Psoas muscle (tissue), 8 donors: ENCODE data around the gene KIAA1671. TPM values are rescaled to one million over a fixed set of nuclear protein-coding genes. Genes with fewer than 3 reads are reported as not detected.

Source experiments
- ATAC-seq, 4 donors: fragments of 200-7000 bp; cut with Tn5 transposase; one replicate each; pipeline ENCODE4 v1.9.1; 2020; ENCODE audit warnings: moderate library complexity in 3 of 4, mild to moderate bottlenecking in 2 of 4
- DNase-seq, 2 donors: peaks; one replicate each; pipeline ENCODE4 v3.0.0-alpha.2; 2020
- H3K27ac ChIP-seq: fragments of 200-600 bp; one replicate; pipeline ENCODE4 v1.8.0; 2022
- H3K27me3 ChIP-seq, 3 donors: fragments of 200-600 bp in 1 of 3; one replicate each; pipeline versions ENCODE4 v1.6.1 to v1.8.0; 2013 to 2022; ENCODE audit warnings: low read length in 2 of 3, mild to moderate bottlenecking in 2 of 3, moderate library complexity in 1 of 3; ENCODE audit not compliant: insufficient read depth in 3 of 3
- H3K36me3 ChIP-seq, 2 donors: fragments of 200-600 bp in 1 of 2; one replicate each; pipeline versions ENCODE4 v1.6.1 to v1.8.0; 2013 to 2022; ENCODE audit warnings: low read depth in 1 of 2, mild to moderate bottlenecking in 1 of 2, moderate library complexity in 1 of 2; ENCODE audit not compliant: insufficient read depth in 1 of 2
- H3K4me1 ChIP-seq: fragments of 200-600 bp; one replicate; pipeline ENCODE4 v1.8.0; 2022
- H3K4me3 ChIP-seq: fragments of 200-600 bp; one replicate; pipeline ENCODE4 v1.8.0; 2022; ENCODE audit warnings: mild to moderate bottlenecking
- H3K9me3 ChIP-seq: fragments of 200-600 bp; one replicate; pipeline ENCODE4 v1.8.0; 2022
- CTCF ChIP-seq: fragments of 200-600 bp; IDR thresholded peaks from one replicate; pipeline ENCODE4 v1.8.0; 2022; ENCODE audit warnings: antibody characterized with exemption
- WGBS, 3 donors: extraction: QIAGEN DNeasy Blood & Tissue Kit; methylation state at CpG; one replicate each; pipeline versions ENCODE4 v1.1.6 to v1.1.7; 2013; 5-methylcytosine and 5-hydroxymethylcytosine counted together
- intact Hi-C, 2 donors: fragments of 100-400 bp; cut with DNase I; formaldehyde crosslinking; loops; one replicate each; pipeline versions ENCODE4 v1.11.0 to v1.14.2; 2022
- polyA plus RNA-seq, 3 donors: library from polyadenylated mRNA; stranded (reverse); fragments of 200-250 nt; gene quantifications; one replicate each; pipeline ENCODE4 v1.2.3, GENCODE V29; 2013
- total RNA-seq, 4 donors: library from RNA; stranded (reverse); fragmentation: NEBNext Ultra II Directional in 2 of 4; extraction: Animal tissue kit (Norgen Biotek cat#: 25700) in 2 of 4; gene quantifications; one replicate each; pipeline versions ENCODE4 v1.2.1 to v1.2.4, GENCODE V29; 2021 to 2023
- donor health status: healthy with polysubstance abuse.
- donor health status: DM: no; HTN: no; CAD: no; lungs with moderate emphysema.
- donor health status: Bipolar disorder and iron deficiency.
- donor health status: healthy.
- donor health status: DM: yes; HTN: yes; CAD: no.
- donor health status: DM: no; HTN: no; CAD: no.
- donor health status: DM: no; HTN: no; CAD: no.
- donor health status: DM: yes; HTN: yes; CAD: no.

KIAA1671 gene
- total and polyA plus RNA-seq, 7 donors, result 1.9 to 56.9 (median 15.8) TPM

- DNase-seq, result no peak
- WGBS, 3 donors, result 54 to 69% (median 56%) methylated on average over 9 of the region's 9 CpGs
- H3K27ac ChIP-seq, result no peak overlapping the region
- intact Hi-C loops, result loop anchor here (5.0 to 10.0 kb wide), 2 partner anchors 285 to 287 kb away; no protein-coding TSS in a partner anchor
- no peak for TF ChIP-seq CTCF
- H3K4me3 ChIP-seq, result no peak overlapping the region
- no peaks in the 10 kb centered on the region for H3K27me3 ChIP-seq
- peaks cover 0 to 8% of the 10 kb centered on the region in 2 donors for H3K36me3 ChIP-seq
- no peak for ATAC-seq
- H3K4me1 ChIP-seq, result no peaks in the 10 kb centered on the region
- H3K9me3 ChIP-seq, result no peaks in the 10 kb centered on the region
Measured at GRCh38 chr22:25051983-25052710, 99.6 kb downstream of the KIAA1671 start.

GRCh38 chr22:25053153-25053805, 100.8 kb downstream of the KIAA1671 start:
- ATAC-seq (no peak), DNase-seq (no peak)
- Histone ChIP-seq H3K4me1 (no peaks in the 10 kb centered on the region), H3K4me3 (no peak overlapping the region), H3K9me3 (no peaks in the 10 kb centered on the region), H3K36me3 (peaks cover 0 to 8% of the 10 kb centered on the region in 2 donors), H3K27ac (no peak overlapping the region), H3K27me3 (no peaks in the 10 kb centered on the region)
- WGBS, 3 donors, result 80 to 91% (median 87%) methylated on average over 7 of the region's 7 CpGs
- TF ChIP-seq CTCF, result no peak
- intact Hi-C loops, result loop anchor here (5.0 to 10.0 kb wide), 2 partner anchors 286 to 288 kb away; no protein-coding TSS in a partner anchor

DNA sequence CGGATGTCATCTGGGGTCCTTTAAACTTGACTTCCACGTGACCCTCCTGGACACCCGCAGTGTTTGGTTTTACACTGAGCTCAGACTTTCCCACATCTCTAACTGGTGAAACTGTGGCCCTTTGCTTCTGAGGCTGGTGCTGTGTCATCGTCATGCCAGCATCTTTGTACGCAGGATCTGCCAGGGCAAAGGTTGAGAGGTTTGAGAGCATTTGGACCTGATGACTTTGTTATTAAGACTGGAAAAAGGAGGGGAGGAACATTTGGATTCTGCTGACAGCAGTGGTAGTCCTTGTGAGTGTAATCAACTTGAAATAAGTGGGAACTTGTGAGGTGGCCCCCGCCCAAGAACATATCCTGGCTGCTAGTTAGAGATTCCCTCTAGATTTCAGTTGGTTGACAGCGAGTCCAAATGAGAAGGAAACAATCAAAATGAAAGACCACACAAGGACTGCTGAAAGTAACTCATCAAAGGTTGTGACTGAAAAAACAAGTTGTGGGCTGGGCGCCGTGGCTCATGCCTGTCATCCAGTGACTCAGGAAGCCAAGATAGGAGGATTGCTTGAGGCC, 102.5 kb downstream of the KIAA1671 start:
- Histone ChIP-seq H3K9me3 (no peaks in the 10 kb centered on the region), H3K4me1 (no peaks in the 10 kb centered on the region), H3K27ac (no peak overlapping the region), H3K36me3 (peaks cover 0 to under 1% of the 10 kb centered on the region in 2 donors), H3K27me3 (no peaks in the 10 kb centered on the region), H3K4me3 (no peak overlapping the region)
- no peak for ATAC-seq
- WGBS, 3 donors, result 74 to 81% (median 80%) methylated on average over 9 of the region's 9 CpGs
- DNase-seq, result no peak
- intact Hi-C loops, result loop anchor here (5.0 to 10.0 kb wide), 2 partner anchors 288 to 290 kb away; no protein-coding TSS in a partner anchor
- no peak for TF ChIP-seq CTCF

DNA sequence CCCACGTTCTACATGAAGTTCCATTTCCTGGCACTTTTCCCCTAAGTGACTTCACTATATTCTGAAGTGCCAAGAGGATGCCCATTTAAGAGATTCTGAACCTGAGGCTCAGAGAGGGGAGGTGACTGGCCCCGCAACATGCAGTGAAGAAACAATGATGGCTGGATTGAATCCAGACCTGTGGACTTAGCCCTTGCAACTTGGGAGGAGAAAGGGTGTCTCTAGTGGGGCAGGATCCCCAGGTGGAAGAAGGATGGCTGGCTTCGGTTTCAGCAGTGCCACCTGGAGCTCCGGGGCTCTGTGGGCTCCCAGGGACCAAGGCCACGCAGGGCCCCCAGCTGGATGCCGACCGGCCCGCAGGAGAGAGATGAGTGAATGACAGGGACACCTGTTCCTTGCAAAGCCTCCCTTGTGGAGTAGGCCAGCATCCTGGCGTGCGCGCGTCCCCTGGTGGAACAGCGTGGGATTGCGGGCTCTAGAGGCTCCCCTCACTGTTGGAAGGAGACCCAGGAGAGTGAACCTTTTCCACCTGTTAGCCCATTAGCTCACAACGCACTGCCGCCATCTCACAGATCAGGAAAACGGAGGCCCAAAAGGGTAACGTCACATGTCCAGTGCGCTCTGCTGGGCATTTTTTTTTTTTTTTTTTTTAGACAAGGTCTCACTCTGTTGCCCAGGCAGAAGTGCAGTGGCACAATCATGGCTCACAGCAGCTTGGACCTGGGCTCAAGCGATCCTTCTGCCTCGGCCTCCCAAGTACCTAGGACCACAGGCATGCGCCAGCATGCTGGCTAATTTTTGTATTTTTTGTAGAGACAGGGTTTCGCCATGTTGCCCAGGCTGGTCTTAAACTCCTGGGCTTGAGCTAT, 104.7 kb downstream of the KIAA1671 start:
- DNase-seq, result peak; percentile 55 to 84
- TF ChIP-seq CTCF, result peak; percentile 82
- H3K36me3 ChIP-seq, result no peaks in the 10 kb centered on the region
- no peaks in the 10 kb centered on the region for H3K9me3 ChIP-seq
- ATAC-seq, result peak; percentile 84 to 93 (median 90)
- peaks cover 7% of the 10 kb centered on the region for H3K4me1 ChIP-seq
- intact Hi-C loops, result loop anchor here in 1 of 2 donors (10.0 kb wide), 1 partner anchor 292 kb away; no protein-coding TSS in a partner anchor
- H3K4me3 ChIP-seq, result no peak overlapping the region
- H3K27me3 ChIP-seq, result no peaks in the 10 kb centered on the region
- no peak overlapping the region for H3K27ac ChIP-seq
- 31 to 33% (median 32%) methylated on average over 23 of the region's 23 CpGs for WGBS, 3 donors
